Liver (tissue), 3 donors: ENCODE measurements around the gene CHST3.

ENCODE experiments used
- EGR1 ChIP-seq, 2 donors: IDR thresholded peaks; 2 replicates each; pipeline ENCODE4 v1.6.1; 2016 to 2018; ENCODE audit warnings: antibody characterized with exemption in 2 of 2, low read depth in 2 of 2
- HNF4G ChIP-seq: IDR thresholded peaks from 2 replicates; pipeline ENCODE4 v1.6.1; 2016; ENCODE audit warnings: antibody characterized with exemption
- RAD21 ChIP-seq, 2 donors: IDR thresholded peaks; 2 replicates each; pipeline ENCODE4 v1.6.1; 2016; ENCODE audit warnings: antibody characterized with exemption in 2 of 2, mild to moderate bottlenecking in 2 of 2
- SP1 ChIP-seq: IDR thresholded peaks from 2 replicates; pipeline ENCODE4 v1.6.1; 2018; ENCODE audit warnings: antibody characterized with exemption, mild to moderate bottlenecking
- TAF1 ChIP-seq: conservative IDR thresholded peaks from 2 replicates; pipeline ENCODE4 v1.6.1; 2016; ENCODE audit warnings: antibody characterized with exemption, mild to moderate bottlenecking
- TF ChIP-seq, protein P1 (sequence below): fragments of 150-350 bp; IDR thresholded peaks from 2 replicates; pipeline ENCODE4 v1.5.1; 2017; ENCODE audit warnings: improper control_type of control experiment, low read depth, low read length; ENCODE audit not compliant: missing input control
- donor health status: healthy.
- donor health status: healthy.

- TF ChIP-seq, protein P1, sequence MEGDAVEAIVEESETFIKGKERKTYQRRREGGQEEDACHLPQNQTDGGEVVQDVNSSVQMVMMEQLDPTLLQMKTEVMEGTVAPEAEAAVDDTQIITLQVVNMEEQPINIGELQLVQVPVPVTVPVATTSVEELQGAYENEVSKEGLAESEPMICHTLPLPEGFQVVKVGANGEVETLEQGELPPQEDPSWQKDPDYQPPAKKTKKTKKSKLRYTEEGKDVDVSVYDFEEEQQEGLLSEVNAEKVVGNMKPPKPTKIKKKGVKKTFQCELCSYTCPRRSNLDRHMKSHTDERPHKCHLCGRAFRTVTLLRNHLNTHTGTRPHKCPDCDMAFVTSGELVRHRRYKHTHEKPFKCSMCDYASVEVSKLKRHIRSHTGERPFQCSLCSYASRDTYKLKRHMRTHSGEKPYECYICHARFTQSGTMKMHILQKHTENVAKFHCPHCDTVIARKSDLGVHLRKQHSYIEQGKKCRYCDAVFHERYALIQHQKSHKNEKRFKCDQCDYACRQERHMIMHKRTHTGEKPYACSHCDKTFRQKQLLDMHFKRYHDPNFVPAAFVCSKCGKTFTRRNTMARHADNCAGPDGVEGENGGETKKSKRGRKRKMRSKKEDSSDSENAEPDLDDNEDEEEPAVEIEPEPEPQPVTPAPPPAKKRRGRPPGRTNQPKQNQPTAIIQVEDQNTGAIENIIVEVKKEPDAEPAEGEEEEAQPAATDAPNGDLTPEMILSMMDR = no peak
- TF ChIP-seq EGR1 (IDR thresholded peaks at IDR 0.05; ENCODE audit: low read depth in 2 of 2) (no peak), SP1 (no peak), RAD21 (IDR thresholded peaks at IDR 0.05) (no peak), TAF1 (no peak), HNF4G (no peak)
These were observed 15.6 kb upstream of the CHST3 start for GRCh38 chr10:71948496-71949067.
